Lower lobe of right lung (tissue), 2 donors: Measurements from ENCODE around the gene CDC42EP1. TPM values are rescaled to one million over a fixed set of nuclear protein-coding genes. Genes with fewer than 3 reads are reported as not detected.
A peak's percentile ranks its signal among the peaks of the same experiment; 100 is the strongest.
"Not testable (repeated sequence)": the region's sequence is repeated elsewhere in the genome, so short reads cannot be mapped to it uniquely, and the experiment has no call there.

Experiments
- ATAC-seq, 2 donors: fragments of 200-7000 bp; cut with Tn5 transposase; one replicate each; pipeline ENCODE4 v1.9.1; 2020 to 2022; ENCODE audit warnings: mild to moderate bottlenecking in 2 of 2, moderate library complexity in 2 of 2
- DNase-seq: peaks from one replicate; pipeline ENCODE4 v3.0.0-alpha.2; 2020
- H3K27ac ChIP-seq: fragments of 200-600 bp; one replicate; pipeline ENCODE4 v1.8.0; 2022
- H3K27me3 ChIP-seq: fragments of 200-600 bp; one replicate; pipeline ENCODE4 v1.8.0; 2022; ENCODE audit warnings: low read depth
- H3K36me3 ChIP-seq: fragments of 200-600 bp; one replicate; pipeline ENCODE4 v1.8.0; 2022; ENCODE audit warnings: mild to moderate bottlenecking
- H3K4me1 ChIP-seq: fragments of 200-600 bp; one replicate; pipeline ENCODE4 v1.8.0; 2022
- H3K4me3 ChIP-seq: fragments of 200-600 bp; one replicate; pipeline ENCODE4 v1.8.0; 2022; ENCODE audit warnings: mild to moderate bottlenecking
- H3K9me3 ChIP-seq: fragments of 200-600 bp; one replicate; pipeline ENCODE4 v1.8.0; 2022
- CTCF ChIP-seq: fragments of 200-600 bp; IDR thresholded peaks from one replicate; pipeline ENCODE4 v1.8.0; 2022; ENCODE audit warnings: antibody characterized with exemption, mild to moderate bottlenecking
- intact Hi-C: fragments of 100-400 bp; cut with DNase I; formaldehyde crosslinking; loops from one replicate; pipeline ENCODE4 v1.11.0; 2022
- total RNA-seq: library from RNA; stranded (reverse); fragmentation: NEBNext Ultra II Directional; extraction: Animal tissue kit (Norgen Biotek cat#: 25700); gene quantifications from one replicate; pipeline ENCODE4 v1.2.1, GENCODE V29; 2021
- donor health status: DM: no; HTN: yes; CAD: no; lungs with severe emphysema.

Gene CDC42EP1
- total RNA-seq, 1 donor from 2014 or later = 46.0 TPM

GRCh38 chr22:37601203-37601539 lies 40.9 kb downstream of the CDC42EP1 start:
- no peak overlapping the region for H3K27ac ChIP-seq
- H3K27me3 ChIP-seq = no peaks in the 10 kb centered on the region
- H3K4me3 ChIP-seq = no peak overlapping the region
- no peaks in the 10 kb centered on the region for H3K36me3 ChIP-seq
- no peaks in the 10 kb centered on the region for H3K9me3 ChIP-seq
- no peak for TF ChIP-seq CTCF
- ATAC-seq (no peak), DNase-seq (no peak)
- peaks cover 9% of the 10 kb centered on the region for H3K4me1 ChIP-seq
- intact Hi-C loops = no loop called here

- H3K4me1 ChIP-seq = peaks cover 14% of the 10 kb centered on the region
- H3K27ac ChIP-seq = no peak overlapping the region
- H3K4me3 ChIP-seq = no peak overlapping the region
- no peaks in the 10 kb centered on the region for H3K36me3 ChIP-seq
- no peak for DNase-seq
- peak; percentile 92 to 94 for ATAC-seq
- no peaks in the 10 kb centered on the region for H3K27me3 ChIP-seq
- TF ChIP-seq CTCF = no peak
- intact Hi-C loops = no loop called here
- no peaks in the 10 kb centered on the region for H3K9me3 ChIP-seq
Observed at GRCh38 chr22:37601540-37602442, 41.5 kb downstream of the CDC42EP1 start.

- H3K36me3 ChIP-seq, intact Hi-C loops, ATAC-seq, DNase-seq, H3K27me3 ChIP-seq, H3K27ac ChIP-seq, H3K4me3 ChIP-seq, H3K9me3 ChIP-seq: not testable (repeated sequence)
- H3K4me1 ChIP-seq = peaks cover 23% of the 10 kb centered on the region
Observed at GRCh38 chr22:37602546-37603277, 42.4 kb downstream of the CDC42EP1 start.

GRCh38 chr22:37604074-37604473 lies 43.8 kb downstream of the CDC42EP1 start:
- H3K27ac ChIP-seq = no peak overlapping the region
- intact Hi-C loops = no loop called here
- no peaks in the 10 kb centered on the region for H3K27me3 ChIP-seq
- no peak overlapping the region for H3K4me3 ChIP-seq
- peaks cover 24% of the 10 kb centered on the region for H3K4me1 ChIP-seq
- no peak for TF ChIP-seq CTCF
- no peaks in the 10 kb centered on the region for H3K36me3 ChIP-seq
- DNase-seq (no peak), ATAC-seq (no peak)
- H3K9me3 ChIP-seq = no peaks in the 10 kb centered on the region

- H3K4me1 ChIP-seq = peaks cover 26% of the 10 kb centered on the region
- ATAC-seq = no peak
- no peak for TF ChIP-seq CTCF
- H3K9me3 ChIP-seq = no peaks in the 10 kb centered on the region
- intact Hi-C loops = no loop called here
- no peak overlapping the region for H3K4me3 ChIP-seq
- no peak for DNase-seq
- no peaks in the 10 kb centered on the region for H3K36me3 ChIP-seq
- no peak overlapping the region for H3K27ac ChIP-seq
- H3K27me3 ChIP-seq = no peaks in the 10 kb centered on the region
Observed at GRCh38 chr22:37604875-37605274, 44.6 kb downstream of the CDC42EP1 start.
